GM19395 (cell line): ENCODE data around the gene KLHL24.
A peak's percentile ranks its signal among the peaks of the same experiment; 100 is the strongest.
"Not testable (repeated sequence)": the region's sequence is repeated elsewhere in the genome, so short reads cannot be mapped to it uniquely, and the experiment has no call there.

Source experiments
- ATAC-seq: cut with Tn5 transposase; IDR thresholded peaks from one replicate; pipeline ENCODE4 v1.9.1; 2021; ENCODE audit warnings: mild to moderate bottlenecking, moderate library complexity; ENCODE audit not compliant: unreplicated experiment

The KLHL24 gene

DNA sequence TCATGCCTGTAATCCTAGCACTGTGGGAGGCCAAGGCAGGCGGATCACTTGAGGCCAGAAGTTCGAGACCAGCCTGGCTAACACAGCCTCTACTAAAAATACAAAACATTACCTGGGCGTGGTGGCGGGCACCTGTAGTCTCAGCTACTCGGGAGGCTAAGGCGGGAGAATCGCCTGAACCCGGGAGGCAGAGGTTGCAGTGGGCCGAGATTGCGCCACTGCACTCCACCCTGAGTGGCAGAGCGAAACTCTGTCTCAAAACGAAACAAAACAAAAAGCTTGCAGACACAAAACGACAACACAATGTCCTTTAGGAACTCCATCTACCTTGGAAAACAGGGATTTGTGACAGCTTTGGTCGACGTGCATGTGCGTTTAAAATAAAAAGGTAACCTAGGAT lies 716 bp upstream of the KLHL24 start:
- ATAC-seq: no peak

DNA sequence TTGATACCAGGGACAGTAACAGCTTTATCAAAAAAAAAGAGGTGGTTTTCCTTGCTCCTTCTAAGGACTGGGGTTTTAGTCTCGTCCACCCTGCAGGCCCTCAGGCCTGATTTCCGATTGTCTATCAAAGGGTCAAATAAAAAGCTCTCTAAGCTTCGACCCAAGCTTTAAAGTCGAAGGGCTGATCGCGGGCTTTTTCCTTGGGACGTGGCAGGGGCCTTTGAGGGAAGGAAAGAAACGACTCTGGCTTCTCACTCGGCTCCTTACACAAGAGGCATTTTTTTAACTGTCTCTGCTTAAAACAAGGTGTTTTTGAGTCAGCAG lies 354 bp upstream of the KLHL24 start:
- ATAC-seq: peak; percentile 0

DNA sequence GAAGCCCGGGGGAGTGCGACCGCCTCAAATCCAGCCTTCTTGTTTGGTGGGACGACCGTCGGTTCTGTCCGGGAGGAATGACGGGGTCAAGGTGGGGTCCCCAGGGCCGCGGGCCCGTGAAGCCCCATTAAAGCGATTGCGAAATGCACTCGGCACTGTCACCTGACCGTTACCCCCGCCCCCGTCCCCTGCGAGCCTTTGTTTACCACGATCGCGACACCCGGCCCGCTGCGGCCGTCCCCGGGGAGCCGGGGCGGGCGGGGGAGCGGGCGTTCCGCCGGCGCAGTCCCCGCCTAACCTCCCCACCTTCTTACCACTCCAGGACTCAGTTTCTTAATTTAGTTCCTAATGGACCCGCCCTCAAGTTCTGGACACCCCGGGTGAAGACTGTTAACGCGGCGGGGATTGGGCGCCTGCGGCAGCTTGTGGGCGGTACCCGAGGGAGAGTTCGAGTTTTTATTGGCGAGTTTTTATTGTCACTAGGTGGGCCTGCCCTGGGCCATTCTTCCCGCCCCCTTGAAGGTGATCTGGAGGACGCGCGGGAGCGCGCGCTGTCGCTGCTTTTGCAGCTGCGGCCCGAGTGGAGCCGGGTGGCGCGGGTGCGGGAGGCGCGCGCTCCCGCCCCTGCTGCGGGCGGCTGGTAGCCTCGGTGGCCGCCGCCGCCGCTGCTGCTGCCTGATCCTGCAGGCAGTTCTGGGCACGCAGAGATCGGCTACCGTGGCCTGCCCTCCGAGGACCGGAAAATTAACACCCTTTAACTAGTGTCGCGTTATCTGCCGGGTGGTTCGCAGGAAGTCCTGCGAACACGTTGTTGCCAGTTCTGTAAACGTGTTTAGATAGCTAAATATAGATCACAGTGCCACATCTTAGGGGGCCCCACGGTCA lies 1.0 kb downstream of the KLHL24 start:
- peak; percentile 86 for ATAC-seq

DNA sequence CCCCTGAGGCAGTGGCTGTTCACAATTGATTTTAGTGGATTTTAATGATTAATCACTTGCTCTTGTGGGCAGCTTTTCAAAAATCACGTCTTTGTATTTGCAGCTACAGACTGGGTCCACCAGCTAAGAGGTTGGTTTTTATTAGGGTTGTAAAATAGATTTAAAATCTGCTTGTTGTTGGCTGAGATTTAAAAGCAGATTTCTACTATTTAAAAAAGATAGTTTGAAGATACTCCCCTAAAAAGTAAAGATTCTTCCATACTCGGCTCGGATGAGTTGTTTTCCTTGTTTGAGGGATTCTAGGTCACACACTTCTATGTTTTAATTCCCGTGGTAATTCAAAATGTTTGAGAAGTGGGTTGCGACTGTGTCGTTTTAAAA lies 1.7 kb downstream of the KLHL24 start:
- ATAC-seq: no peak

DNA sequence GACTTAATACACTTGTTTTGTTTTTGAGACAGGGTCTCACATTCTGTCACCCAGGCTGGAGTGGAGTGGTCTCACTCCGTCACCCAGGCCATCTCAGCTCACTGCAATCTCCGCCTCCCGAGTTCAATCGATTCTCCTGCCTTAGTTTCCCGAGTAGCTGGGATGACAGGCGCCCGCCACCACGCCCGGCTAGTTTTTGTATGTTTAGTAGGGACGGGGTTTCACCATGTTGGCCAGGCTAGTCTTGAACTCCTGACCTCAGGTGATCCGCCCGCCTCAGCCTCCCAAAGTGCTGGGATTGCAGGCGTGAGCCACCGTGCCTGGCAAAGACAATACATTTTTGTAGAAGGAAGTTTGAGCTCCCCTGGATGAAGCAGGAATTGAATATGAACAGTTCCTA lies 2.2 kb downstream of the KLHL24 start:
- ATAC-seq: not testable (repeated sequence)

DNA sequence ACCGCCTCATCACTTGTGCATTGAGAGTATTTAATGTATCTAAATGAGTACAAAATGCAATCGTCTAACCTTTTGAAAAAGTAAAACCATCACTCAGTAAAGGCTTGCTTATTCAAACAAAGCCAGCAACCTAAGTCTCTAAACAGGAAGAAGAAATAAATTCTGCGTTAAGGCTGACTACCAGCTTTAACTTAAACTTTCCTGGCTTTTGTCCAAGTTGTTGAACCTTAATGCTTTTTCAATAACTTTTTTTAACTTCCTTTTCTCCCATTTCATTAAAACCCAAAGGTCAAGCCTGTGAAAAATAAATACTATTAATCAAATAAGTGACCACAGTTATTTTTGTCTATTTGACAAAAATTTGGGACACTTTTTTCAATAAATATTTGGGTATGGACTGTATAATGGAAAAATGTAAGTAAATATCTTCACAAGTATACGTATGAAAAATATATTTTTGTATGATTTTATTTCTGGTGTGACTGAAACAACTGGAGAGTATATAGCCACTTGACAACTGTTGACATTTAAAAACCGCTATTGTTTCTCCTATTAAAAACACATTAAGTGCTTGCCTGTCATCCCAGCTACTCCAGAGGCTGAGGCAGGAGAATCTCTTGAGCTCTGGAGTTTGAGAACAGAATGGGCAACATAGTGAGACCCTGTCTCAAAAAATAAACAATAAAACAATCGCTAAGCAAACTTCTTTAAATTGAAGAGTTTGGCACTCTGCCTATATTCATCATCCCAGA lies 2.9 kb downstream of the KLHL24 start:
- no peak for ATAC-seq

DNA sequence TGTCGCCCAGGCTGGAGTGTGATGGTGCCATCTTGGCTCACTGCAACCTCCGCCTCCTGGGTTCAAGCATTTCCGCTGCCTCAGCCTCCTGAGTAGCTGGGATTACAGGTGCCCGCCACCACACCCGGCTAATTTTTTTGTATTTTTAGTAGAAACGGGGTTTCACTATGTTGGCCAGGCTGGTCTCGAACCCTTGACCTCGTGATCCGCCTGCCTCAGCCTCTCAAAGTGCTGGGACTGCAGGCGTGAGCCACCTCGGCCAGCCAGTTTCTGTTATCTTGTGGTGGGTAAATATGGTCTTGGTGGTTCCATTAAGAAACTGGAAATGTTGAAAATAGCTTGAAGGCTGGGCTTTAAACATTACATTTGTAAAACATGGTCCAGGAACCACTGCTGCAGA lies 5.2 kb downstream of the KLHL24 start:
- not testable (repeated sequence) for ATAC-seq

DNA sequence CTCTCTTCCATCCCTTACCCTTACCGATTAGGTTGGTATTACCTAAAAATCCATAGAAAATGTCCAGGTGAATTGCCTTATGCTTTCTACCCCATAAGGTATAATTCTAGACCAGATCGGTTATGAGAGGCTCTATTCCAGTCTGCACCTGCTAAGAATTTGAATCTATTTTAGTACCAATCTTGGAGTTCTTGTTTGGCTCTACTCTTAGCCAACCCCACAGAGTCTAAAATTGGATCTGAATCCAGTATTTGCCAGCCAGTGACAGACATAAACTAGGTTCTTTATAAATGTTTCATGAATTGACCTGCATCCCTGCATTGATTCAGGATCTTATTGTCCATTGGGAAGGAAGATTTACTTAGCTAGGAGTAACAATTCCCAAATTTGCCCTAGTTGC lies 6.5 kb downstream of the KLHL24 start:
- no peak for ATAC-seq

DNA sequence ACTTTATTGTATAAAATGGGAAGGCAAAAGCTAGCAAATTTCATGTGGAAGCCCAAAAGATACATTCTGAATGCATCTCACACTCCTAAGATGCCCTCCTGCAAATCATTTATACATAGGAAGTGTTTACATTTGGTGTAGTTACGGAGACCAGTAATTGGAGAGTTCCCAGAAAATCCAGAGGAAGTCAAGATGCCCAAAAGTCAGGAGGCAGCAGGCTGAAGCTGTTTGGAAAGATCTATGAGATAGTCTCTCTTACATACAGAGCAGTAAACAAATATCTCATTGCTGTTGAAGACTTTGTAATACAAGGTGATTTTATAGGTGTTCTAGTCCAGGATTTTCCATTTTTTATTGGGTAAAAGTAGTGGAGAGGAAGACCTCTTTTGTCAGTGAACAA lies 8.8 kb downstream of the KLHL24 start:
- no peak for ATAC-seq

DNA sequence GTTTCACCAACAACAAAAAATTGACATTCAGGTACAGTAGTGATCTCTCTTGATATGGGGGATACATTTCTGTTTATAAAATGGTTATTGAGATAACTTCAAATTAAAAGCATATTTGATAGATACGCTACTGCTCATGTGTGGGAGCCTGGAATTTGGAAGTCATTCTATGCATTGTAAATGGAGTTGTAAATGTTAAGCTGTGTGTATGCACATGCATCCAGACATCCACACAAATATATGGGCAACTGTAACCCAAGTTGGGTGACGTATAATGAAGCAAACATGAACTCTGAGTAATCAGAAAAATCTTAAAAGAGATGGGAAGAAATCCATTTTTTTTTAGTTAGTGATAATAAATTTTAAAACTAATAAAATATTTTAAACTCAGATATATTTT lies 9.8 kb downstream of the KLHL24 start:
- no peak for ATAC-seq

DNA sequence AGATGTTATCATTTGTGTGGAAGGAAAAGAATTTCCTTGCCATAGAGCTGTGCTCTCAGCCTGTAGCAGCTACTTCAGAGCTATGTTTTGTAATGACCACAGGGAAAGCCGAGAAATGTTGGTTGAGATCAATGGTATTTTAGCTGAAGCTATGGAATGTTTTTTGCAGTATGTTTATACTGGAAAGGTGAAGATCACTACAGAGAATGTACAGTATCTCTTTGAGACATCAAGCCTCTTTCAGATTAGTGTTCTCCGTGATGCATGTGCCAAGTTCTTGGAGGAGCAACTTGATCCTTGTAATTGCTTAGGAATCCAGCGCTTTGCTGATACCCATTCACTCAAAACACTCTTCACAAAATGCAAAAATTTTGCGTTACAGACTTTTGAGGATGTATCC lies 15.1 kb downstream of the KLHL24 start:
- ATAC-seq: no peak

DNA sequence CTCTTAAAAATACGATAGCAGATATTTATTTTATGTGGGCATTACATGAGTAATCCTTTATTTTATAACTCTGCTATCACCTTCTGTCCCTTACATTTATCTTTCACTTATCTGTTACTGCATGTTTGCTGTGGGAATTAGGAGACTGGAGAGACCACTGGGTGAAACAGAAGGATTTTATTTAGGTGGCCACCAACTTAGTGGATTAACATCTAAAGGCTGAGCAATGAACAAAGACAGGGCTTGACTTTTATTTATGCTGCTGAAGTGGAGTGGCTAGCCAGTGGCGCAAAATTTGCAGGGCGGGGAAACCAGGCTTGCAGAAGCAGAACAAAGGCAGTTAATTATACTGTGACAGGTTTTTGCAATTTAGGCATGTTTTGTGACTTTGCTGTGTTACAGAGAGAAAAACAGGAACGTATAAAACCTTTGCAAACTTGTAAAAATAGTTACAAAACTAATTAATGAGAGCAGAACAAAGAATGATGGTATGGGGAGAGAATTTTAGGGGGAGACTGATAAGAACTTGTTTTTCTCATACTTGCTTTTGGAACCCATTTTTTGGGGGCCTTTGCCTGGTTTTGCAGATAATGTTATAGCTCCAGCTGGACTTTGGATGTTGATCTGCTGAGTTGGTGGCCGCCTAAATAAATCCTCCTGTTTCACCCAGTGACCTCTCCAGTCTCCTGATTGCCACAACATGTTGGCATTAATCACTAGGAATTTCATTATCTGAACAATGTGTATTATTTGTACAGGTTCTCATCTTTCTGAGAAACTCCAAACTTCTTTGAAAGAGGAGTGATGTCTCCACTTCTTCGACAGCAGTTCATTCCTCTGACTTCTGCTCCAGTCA lies 18.0 kb downstream of the KLHL24 start:
- ATAC-seq: no peak

DNA sequence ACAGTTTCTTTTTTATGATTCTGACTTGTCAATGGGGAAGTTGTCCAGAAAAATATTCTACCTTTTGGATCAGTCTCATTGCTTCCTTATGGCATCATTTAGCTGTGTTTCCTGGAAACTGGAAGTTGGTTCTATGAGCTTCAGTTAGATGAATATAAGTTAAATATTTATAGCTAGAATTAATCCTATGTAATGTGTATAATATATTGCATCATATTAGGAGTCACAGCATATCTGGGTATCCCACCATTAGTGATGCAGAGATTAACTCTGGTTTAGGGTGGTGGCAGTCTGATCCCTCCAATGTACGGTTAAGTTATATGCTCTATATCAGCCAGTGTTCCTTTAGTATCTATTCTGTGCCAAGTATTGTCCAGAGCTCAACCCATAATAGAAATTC lies 19.3 kb downstream of the KLHL24 start:
- no peak for ATAC-seq

DNA sequence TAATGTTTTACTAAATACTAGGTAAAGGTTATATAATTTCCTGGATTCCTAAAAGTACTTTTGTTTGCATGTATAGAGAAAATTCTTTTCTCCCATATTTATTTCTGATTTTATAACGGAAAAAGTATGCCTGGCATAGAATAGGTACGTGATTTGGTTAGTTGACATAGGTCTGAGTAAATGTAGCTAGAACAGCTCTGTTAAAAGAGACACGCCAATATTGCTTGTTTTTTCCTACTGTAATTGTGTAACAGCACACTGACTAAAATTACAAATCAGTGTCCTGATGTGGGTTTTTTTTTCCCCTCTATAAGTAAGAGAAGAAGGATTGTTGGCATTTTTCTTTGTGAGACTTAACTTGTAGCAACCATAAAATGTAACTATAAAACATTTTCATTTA lies 26.7 kb downstream of the KLHL24 start:
- no peak for ATAC-seq

DNA sequence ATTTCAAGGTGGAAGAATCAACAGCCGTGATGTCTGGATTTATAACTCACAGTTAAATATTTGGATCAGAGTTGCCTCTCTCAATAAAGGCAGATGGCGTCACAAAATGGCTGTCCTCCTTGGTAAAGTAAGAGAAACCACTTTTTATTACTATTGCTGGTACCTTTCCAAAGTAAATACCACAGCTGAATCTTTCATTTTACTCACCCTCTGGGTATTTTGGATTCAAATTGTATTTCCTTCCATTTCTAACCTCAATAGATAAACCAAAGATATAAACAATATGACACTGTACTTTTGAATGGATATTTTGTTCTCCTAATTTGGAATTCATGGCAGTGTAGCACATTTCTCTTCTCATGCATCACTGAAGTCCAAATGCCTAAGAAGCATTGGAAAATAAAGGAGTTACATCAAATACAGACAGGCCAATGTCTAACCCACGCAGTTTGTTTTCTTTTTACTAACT lies 29.5 kb downstream of the KLHL24 start:
- no peak for ATAC-seq

DNA sequence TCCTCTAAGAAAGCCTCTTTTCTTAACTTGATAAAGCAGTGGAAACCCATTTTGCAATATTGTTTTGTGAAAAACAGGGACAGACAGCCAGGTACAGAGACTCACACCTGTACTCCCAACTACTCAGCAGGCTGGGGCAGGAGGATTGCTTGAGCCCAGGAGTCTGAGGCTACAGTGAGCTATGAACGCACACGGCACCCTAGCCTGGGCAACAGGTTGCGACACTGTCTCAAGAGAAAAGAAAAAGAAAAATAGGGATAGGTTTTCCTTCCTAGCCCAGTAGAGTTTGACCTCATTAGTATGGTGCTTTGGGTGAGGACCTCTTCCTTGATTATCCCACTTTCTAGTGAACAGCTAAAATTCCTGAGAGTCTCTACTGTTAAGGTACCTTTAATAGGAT lies 44.6 kb downstream of the KLHL24 start:
- ATAC-seq: no peak

DNA sequence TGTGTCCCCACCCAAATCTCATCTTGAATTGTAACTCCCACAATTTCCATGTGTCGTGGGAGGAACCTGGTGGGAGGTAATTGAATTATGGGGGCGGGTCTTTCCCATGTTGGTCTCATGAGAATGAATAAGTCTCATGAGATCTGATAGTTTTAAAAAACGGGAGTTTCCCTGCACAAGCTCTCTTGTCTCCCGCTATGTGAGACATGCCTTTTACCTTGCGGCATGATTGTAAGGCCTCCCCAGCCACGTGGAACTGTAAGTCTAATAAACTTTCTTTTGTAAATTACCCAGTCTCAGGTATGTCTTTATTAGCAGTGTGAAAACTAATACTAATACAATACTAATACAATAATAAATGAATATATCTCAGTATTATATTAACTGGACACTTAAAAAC lies 52.3 kb downstream of the KLHL24 start:
- no peak for ATAC-seq

DNA sequence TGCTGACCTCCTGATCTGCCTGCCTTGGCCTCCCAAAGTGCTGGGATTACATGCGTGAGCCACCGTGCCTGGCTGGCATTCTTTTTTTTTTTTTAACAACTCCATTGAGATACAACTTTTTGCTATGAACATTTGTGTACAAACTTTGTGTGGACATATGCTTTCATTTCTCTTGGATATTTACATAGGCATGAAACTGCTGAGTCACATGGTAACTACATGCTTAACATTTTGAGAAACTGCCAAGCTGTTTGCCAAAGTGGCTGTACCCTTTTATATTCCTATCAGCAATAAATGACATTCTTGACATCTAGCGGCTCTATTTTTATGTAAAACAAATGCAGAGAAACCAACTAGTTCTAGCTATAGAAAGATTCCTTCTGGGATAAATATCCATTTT lies 53.5 kb downstream of the KLHL24 start:
- no peak for ATAC-seq

DNA sequence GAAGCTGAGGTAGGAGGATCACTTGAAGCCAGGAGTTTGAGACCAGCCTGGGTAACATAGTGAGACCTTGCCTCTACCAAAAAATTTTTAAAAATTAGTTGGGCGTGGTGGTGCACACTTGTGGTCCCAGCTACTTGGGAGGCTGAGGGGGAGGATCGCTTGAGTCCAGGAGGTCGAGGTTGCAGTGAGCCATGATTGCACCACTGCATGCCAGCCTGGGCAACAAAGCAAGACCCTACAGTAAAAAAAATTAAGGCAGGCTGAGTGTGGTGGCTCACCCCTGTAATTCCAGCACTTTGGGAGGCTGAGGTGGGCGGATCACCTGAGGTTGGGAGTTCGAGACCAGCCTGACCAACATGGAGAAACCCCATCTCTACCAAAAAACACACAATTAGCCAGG lies 54.2 kb downstream of the KLHL24 start:
- ATAC-seq: not testable (repeated sequence)

DNA sequence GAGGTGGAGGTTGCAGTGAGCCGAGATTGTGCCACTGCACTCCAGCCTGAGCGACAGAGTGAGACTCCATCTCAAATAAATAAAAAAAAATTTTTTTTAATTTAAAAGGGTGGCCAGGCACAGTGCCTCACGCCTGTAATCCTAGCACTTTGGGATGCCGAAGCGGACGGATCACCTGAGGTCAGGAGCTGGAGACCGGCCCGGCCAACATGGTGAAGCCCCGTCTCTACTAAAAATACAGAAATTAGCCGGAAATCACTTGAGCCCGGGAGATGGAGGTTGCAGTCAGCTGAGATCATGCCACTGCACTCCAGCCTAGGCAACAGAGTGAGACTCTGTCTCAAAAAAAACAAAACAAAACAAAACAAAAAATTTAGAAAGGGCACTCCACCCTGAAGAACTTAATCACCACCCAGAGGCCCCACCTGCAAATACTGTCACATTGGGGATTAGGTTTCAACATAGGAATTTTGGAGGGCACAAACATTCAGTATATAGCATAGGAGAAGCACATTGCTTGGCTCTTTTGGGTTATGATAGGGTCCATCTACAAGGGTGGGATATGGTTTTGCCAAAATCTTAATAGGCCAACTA lies 55.1 kb downstream of the KLHL24 start:
- ATAC-seq: no peak

DNA sequence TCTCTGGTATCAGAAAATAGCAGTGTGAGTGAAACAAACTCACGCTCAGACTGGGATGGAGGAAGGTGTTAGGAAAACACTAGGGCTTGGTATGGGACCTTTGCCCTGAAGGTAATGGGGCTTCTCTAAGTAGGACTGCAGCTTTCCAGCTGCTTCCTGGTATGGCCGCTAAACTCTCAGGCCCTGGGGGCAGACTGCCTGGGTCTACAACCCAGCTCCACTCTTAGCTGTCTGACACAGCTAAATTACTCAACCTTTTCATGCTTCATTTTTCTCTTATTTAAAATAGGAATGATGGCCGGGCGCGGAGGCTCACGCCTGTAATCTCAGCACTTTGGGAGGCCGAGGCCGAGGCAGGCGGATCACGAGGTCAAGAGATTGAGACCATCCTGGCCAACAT lies 57.0 kb downstream of the KLHL24 start:
- ATAC-seq: no peak
